ENCODE data around the gene ADAMTS18. TPM values are rescaled to one million over a fixed set of nuclear protein-coding genes. Genes with fewer than 3 reads are reported as not detected.
A peak's percentile ranks its signal among the peaks of the same experiment; 100 is the strongest.

Gene ADAMTS18
- total RNA-seq: not detected

GRCh38 chr16:77434530-77435271 is at the start of gene ADAMTS18:
TSS of gene ADAMTS18 (minus strand) at chr16:77435034. CDS start at chr16:77434695, 339 bp downstream.
- Mint-ChIP-seq H3K27me3 (peaks cover 34% of the 10 kb centered on the region), H3K4me1 (ENCODE audit: low read depth) (no peaks in the 10 kb centered on the region), H3K27ac (no peak within 1 kb of the TSS), H3K4me3 (no peak within 1 kb of the TSS), H3K36me3 (ENCODE audit: low read depth) (no peaks in the 10 kb centered on the region), H3K9me3 (no peaks in the 10 kb centered on the region)
- POLR2A ChIA-PET: no interaction called here
- no peak for ATAC-seq
- intact Hi-C loops (cut with micrococcal nuclease): no loop called here
- TF ChIP-seq CTCF (IDR thresholded peaks at IDR 0.05): no peak
- peak; percentile 1 for DNase-seq
- CTCF ChIA-PET: interaction anchor here (1.1 kb wide), 3 partner anchors 84 to 149 kb away, joined by 3 read pairs; no protein-coding TSS in a partner anchor

GRCh38 chr16:77480681-77481315 is 46.0 kb upstream of the ADAMTS18 start:
- POLR2A ChIA-PET: no interaction called here
- no peaks in the 10 kb centered on the region for H3K4me1 Mint-ChIP-seq (ENCODE audit: low read depth)
- DNase-seq (no peak), ATAC-seq (no peak)
- H3K27me3 Mint-ChIP-seq: peaks cover 2% of the 10 kb centered on the region
- no peaks in the 10 kb centered on the region for H3K36me3 Mint-ChIP-seq (ENCODE audit: low read depth)
- H3K4me3 Mint-ChIP-seq: no peak overlapping the region
- intact Hi-C loops (cut with micrococcal nuclease): no loop called here
- no peaks in the 10 kb centered on the region for H3K9me3 Mint-ChIP-seq
- no peak overlapping the region for H3K27ac Mint-ChIP-seq
- TF ChIP-seq CTCF (IDR thresholded peaks at IDR 0.05): no peak
- CTCF ChIA-PET: no interaction called here

GRCh38 chr16:77472262-77472661 is 37.4 kb upstream of the ADAMTS18 start:
- POLR2A ChIA-PET: no interaction called here
- intact Hi-C loops (cut with micrococcal nuclease): no loop called here

GRCh38 chr16:77470851-77471250 is 36.0 kb upstream of the ADAMTS18 start:
- H3K27me3 Mint-ChIP-seq: peaks cover 4% of the 10 kb centered on the region
- no peak overlapping the region for H3K4me3 Mint-ChIP-seq
- no peak for TF ChIP-seq CTCF (IDR thresholded peaks at IDR 0.05)
- ChIA-PET POLR2A (no interaction called here), CTCF (no interaction called here)
- ATAC-seq (no peak), DNase-seq (no peak)
- no peaks in the 10 kb centered on the region for H3K9me3 Mint-ChIP-seq
- H3K36me3 Mint-ChIP-seq (ENCODE audit: low read depth): no peaks in the 10 kb centered on the region
- H3K27ac Mint-ChIP-seq: no peak overlapping the region
- intact Hi-C loops (cut with micrococcal nuclease): no loop called here
- no peaks in the 10 kb centered on the region for H3K4me1 Mint-ChIP-seq (ENCODE audit: low read depth)

More at GRCh38 chr16:77472262-77472661, 37.4 kb upstream of the ADAMTS18 start:
- ATAC-seq (no peak), DNase-seq (no peak)
- TF ChIP-seq CTCF (IDR thresholded peaks at IDR 0.05): no peak
- CTCF ChIA-PET: no interaction called here
- Mint-ChIP-seq H3K4me1 (ENCODE audit: low read depth) (no peaks in the 10 kb centered on the region), H3K36me3 (ENCODE audit: low read depth) (no peaks in the 10 kb centered on the region), H3K4me3 (no peak overlapping the region), H3K9me3 (no peaks in the 10 kb centered on the region), H3K27me3 (peaks cover 4% of the 10 kb centered on the region), H3K27ac (no peak overlapping the region)

GRCh38 chr16:77469634-77470033 is 34.8 kb upstream of the ADAMTS18 start:
- intact Hi-C loops (cut with micrococcal nuclease): no loop called here
- Mint-ChIP-seq H3K36me3 (ENCODE audit: low read depth) (no peaks in the 10 kb centered on the region), H3K9me3 (no peaks in the 10 kb centered on the region), H3K4me1 (ENCODE audit: low read depth) (no peaks in the 10 kb centered on the region), H3K27ac (no peak overlapping the region), H3K4me3 (no peak overlapping the region), H3K27me3 (peaks cover 2% of the 10 kb centered on the region)
- ATAC-seq (no peak), DNase-seq (no peak)
- ChIA-PET POLR2A (no interaction called here), CTCF (no interaction called here)
- TF ChIP-seq CTCF (IDR thresholded peaks at IDR 0.05): no peak

Data from activated CD8-positive, alpha-beta T cell treated with anti-CD3 and anti-CD28 coated beads for 36 hours (primary cell).